B cell (primary cell): ENCODE measurements around the gene ATXN1. TPM values are rescaled to one million over a fixed set of nuclear protein-coding genes. Genes with fewer than 3 reads are reported as not detected.

Experiments
- ATAC-seq: fragments of 200-7000 bp; cut with Tn5 transposase; one replicate; pipeline ENCODE4 v1.10.0; 2021; ENCODE audit warnings: low read depth, mild to moderate bottlenecking, moderate number of reproducible peaks, moderate library complexity
- CTCF ChIA-PET: fragments of 350-600 bp; sonication (Branson Sonifier 250); formaldehyde crosslinking; loops from one replicate; lab custom pipeline; 2021; ENCODE audit warnings: antibody characterized with exemption, inconsistent platforms; lab: Charles Lee
- POLR2A ChIA-PET: fragments of 350-600 bp; sonication (Branson Sonifier 250); formaldehyde crosslinking; loops from one replicate; lab custom pipeline; 2021; ENCODE audit warnings: antibody characterized with exemption; lab: Charles Lee
- DNase-seq: peaks from one replicate; pipeline ENCODE4 v3.0.0; 2013
- H2AFZ ChIP-seq: 2 replicates; pipeline ENCODE4 v1.6.1; 2012; ENCODE audit warnings: mild to moderate bottlenecking, low read depth, low read length; ENCODE audit not compliant: insufficient read depth, poor library complexity, severe bottlenecking
- H3K27ac ChIP-seq, 2 donors: 1 replicate in 1 of 2; 2 replicates in 1 of 2; pipeline ENCODE4 v1.5.1; 2012 to 2013; ENCODE audit warnings: low read length in 2 of 2, mild to moderate bottlenecking in 2 of 2, moderate library complexity in 1 of 2
- H3K27me3 ChIP-seq, 4 experiments: fragments of 200-600 bp in 1 of 4; sonication (generic) in 1 of 4; replicated peaks in 1 of 4; 1 replicate in 2 of 4; 2 replicates in 2 of 4; pipeline versions ENCODE4 v1.6.1 to v1.7.0; 2013 to 2016; ENCODE audit warnings: low read length in 3 of 4, mild to moderate bottlenecking in 2 of 4, mixed read lengths in 1 of 4, moderate library complexity in 1 of 4; ENCODE audit not compliant: insufficient read depth in 4 of 4, control insufficient read depth in 3 of 4; ENCODE audit errors: control extremely low read depth in 1 of 4
- H3K36me3 ChIP-seq, 2 experiments: replicated peaks in 1 of 2; 1 replicate in 1 of 2; 2 replicates in 1 of 2; pipeline versions ENCODE4 v1.6.1 to v1.7.1; 2013; ENCODE audit warnings: low read length in 1 of 2; ENCODE audit not compliant: insufficient read depth in 2 of 2, control insufficient read depth in 1 of 2; ENCODE audit errors: control extremely low read depth in 1 of 2, extremely low read depth in 1 of 2
- H3K4me1 ChIP-seq, 2 donors: fragments of 200-600 bp in 1 of 2; sonication (generic) in 1 of 2; 1 replicate in 1 of 2; 2 replicates in 1 of 2; pipeline versions ENCODE4 v1.5.1 to v1.6.1; 2013 to 2017; ENCODE audit warnings: low read length in 2 of 2; ENCODE audit not compliant: control insufficient read depth in 2 of 2, insufficient read depth in 2 of 2
- H3K4me2 ChIP-seq: replicated peaks from 2 replicates; pipeline ENCODE3; 2012; ENCODE audit warnings: mild to moderate bottlenecking, low read depth, low read length; ENCODE audit not compliant: poor library complexity, severe bottlenecking
- H3K4me3 ChIP-seq, 5 experiments: fragments of 200-600 bp in 1 of 5; sonication (generic) in 1 of 5; 1 replicate in 3 of 5; 2 replicates in 2 of 5; pipeline versions ENCODE4 v1.5.1 to v1.7.0; 2011 to 2016; ENCODE audit warnings: low read length in 4 of 5, mild to moderate bottlenecking in 4 of 5, low read depth in 2 of 5, control low read depth in 1 of 5, moderate library complexity in 1 of 5; ENCODE audit not compliant: insufficient read depth in 1 of 5; ENCODE audit errors: control extremely low read depth in 1 of 5, extremely low read depth in 1 of 5
- H3K79me2 ChIP-seq: fragments of 200-600 bp; sonication (generic); one replicate; pipeline ENCODE4 v1.6.0; 2016; ENCODE audit warnings: low read length; ENCODE audit not compliant: control insufficient read depth, insufficient read depth
- H3K9ac ChIP-seq: fragments of 200-600 bp; sonication (generic); 2 replicates; pipeline ENCODE4 v1.6.1; 2017; ENCODE audit warnings: mild to moderate bottlenecking, low read length, moderate library complexity
- H3K9me3 ChIP-seq, 3 donors: one replicate each; pipeline versions ENCODE4 v1.6.1 to v1.7.1; 2013; ENCODE audit warnings: low read length in 2 of 3; ENCODE audit not compliant: control insufficient read depth in 2 of 3, insufficient read depth in 1 of 3; ENCODE audit errors: control extremely low read depth in 1 of 3
- H4K20me1 ChIP-seq: 2 replicates; pipeline ENCODE4 v1.6.0; 2012; ENCODE audit warnings: mild to moderate bottlenecking, low read length; ENCODE audit not compliant: insufficient read depth, control insufficient read depth, poor library complexity, severe bottlenecking
- H3K27ac Mint-ChIP-seq: one replicate; pipeline ENCODE4 v1.8.0; 2021; ENCODE audit warnings: mixed read lengths
- H3K27me3 Mint-ChIP-seq: one replicate; pipeline ENCODE4 v1.8.0; 2021; ENCODE audit warnings: mixed read lengths
- H3K4me1 Mint-ChIP-seq: one replicate; pipeline ENCODE4 v1.8.0; 2021; ENCODE audit warnings: mixed read lengths
- H3K4me3 Mint-ChIP-seq: one replicate; pipeline ENCODE4 v1.8.0; 2021; ENCODE audit warnings: mixed read lengths
- H3K9me3 Mint-ChIP-seq: one replicate; pipeline ENCODE4 v1.8.0; 2022; ENCODE audit warnings: mixed read lengths; ENCODE audit not compliant: insufficient read depth
- EZH2 ChIP-seq: IDR thresholded peaks from 2 replicates; pipeline ENCODE4 v1.6.1; 2012; ENCODE audit warnings: borderline replicate concordance, low read depth, mild to moderate bottlenecking, moderate library complexity, low read length; ENCODE audit not compliant: insufficient read depth, poor library complexity, severe bottlenecking
- WGBS: methylation state at CpG from one replicate; pipeline ENCODE4 v1.1.5; 2013; ENCODE audit warnings: missing lambda C conversion rate; ENCODE audit not compliant: insufficient coverage; 5-methylcytosine and 5-hydroxymethylcytosine counted together
- intact Hi-C: fragments of 100-400 bp; cut with micrococcal nuclease; formaldehyde crosslinking; loops from one replicate; pipeline ENCODE4 v1.10.0; 2022
- polyA plus RNA-seq: library from polyadenylated mRNA; depleted of rRNA; stranded (reverse); fragments of >200 nt; gene quantifications from 2 replicates; pipeline ENCODE4 v1.2.3, GENCODE V29; 2012
- total RNA-seq, 2 donors: library from RNA; stranded (reverse); fragments of 120-200 nt in 1 of 2; gene quantifications; 1 replicate in 1 of 2; 2 replicates in 1 of 2; pipeline versions ENCODE4 v1.2.3 to v1.2.4, GENCODE V29; 2013 to 2022
- TF ChIP-seq, protein P1 (sequence below): fragments of 200-600 bp; IDR thresholded peaks from one replicate; pipeline ENCODE4 v1.8.0; 2022; ENCODE audit warnings: antibody characterized with exemption, mild to moderate bottlenecking

ATXN1 gene
- total and polyA plus RNA-seq, 2 donors (not counting 1 experiment from before 2014, with no cell fraction given) = 5.7 to 63.8 TPM

DNA sequence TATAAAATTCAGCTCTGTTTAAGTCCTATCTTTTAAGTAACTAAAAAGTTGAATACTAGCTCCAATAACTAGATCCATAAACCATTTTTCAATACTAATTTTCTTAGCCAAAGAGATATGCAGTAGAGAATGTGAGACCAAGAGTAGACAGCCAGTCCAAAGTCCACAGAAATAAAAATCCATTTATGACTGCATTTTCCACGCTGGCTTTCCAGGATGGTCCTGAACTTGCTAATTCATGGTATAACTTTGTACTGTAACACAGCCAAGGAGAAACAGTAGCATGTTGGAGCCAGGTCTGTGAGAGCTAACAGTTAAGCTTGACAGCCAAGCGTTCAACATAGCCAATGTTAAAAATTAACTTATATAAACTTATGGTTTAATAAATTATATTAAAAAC, 366.6 kb downstream of the ATXN1 start:
- Mint-ChIP-seq H3K9me3 (no peaks in the 10 kb centered on the region), H3K4me3 (no peak overlapping the region), H3K4me1 (no peaks in the 10 kb centered on the region), H3K27me3 (no peaks in the 10 kb centered on the region), H3K27ac (no peak overlapping the region)
- intact Hi-C loops = no loop called here
- Histone ChIP-seq H3K4me2 (no peak overlapping the region), H3K27ac (no peak overlapping the region), H3K9me3 (no peaks in the 10 kb centered on the region), H3K9ac (no peak overlapping the region), H3K4me3 (no peak overlapping the region), H4K20me1 (no peaks in the 10 kb centered on the region), H3K27me3 (no peaks in the 10 kb centered on the region), H2AFZ (no peak overlapping the region), H3K79me2 (no peaks in the 10 kb centered on the region), H3K4me1 (no peaks in the 10 kb centered on the region), H3K36me3 (no peaks in the 10 kb centered on the region)
- POLR2A ChIA-PET = no interaction called here
- ATAC-seq = no peak
- CTCF ChIA-PET = interaction anchor here (0.7 to 1.0 kb wide), 3 partner anchors 9 to 382 kb away, joined by 3 to 4 read pairs (median 3); no protein-coding TSS in a partner anchor
- DNase-seq = no peak
- WGBS = no CpG with 5 or more reads among the region's 2 CpGs
- TF ChIP-seq, protein P1, sequence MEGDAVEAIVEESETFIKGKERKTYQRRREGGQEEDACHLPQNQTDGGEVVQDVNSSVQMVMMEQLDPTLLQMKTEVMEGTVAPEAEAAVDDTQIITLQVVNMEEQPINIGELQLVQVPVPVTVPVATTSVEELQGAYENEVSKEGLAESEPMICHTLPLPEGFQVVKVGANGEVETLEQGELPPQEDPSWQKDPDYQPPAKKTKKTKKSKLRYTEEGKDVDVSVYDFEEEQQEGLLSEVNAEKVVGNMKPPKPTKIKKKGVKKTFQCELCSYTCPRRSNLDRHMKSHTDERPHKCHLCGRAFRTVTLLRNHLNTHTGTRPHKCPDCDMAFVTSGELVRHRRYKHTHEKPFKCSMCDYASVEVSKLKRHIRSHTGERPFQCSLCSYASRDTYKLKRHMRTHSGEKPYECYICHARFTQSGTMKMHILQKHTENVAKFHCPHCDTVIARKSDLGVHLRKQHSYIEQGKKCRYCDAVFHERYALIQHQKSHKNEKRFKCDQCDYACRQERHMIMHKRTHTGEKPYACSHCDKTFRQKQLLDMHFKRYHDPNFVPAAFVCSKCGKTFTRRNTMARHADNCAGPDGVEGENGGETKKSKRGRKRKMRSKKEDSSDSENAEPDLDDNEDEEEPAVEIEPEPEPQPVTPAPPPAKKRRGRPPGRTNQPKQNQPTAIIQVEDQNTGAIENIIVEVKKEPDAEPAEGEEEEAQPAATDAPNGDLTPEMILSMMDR = no peak
- no peak for TF ChIP-seq EZH2

DNA sequence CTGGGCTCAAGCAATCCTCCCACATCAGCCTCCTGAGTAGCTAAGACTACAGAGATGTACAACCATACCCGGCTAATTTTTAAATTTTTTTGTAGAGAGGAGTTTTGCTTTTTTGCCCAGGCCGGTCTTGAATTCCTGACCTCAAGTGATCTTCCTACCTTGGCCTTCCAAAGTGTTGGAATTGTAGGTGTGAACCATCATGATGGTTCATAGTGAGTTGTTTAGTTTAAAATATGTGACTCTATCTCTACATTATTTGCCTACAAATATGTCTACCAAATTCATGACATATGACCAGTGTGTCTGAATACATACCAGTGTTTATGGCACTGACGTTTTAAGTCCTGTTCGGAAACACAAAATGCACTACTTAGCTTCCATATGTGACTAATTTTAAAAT, 367.9 kb downstream of the ATXN1 start:
- Mint-ChIP-seq H3K27me3 (no peaks in the 10 kb centered on the region), H3K4me1 (no peaks in the 10 kb centered on the region), H3K27ac (no peak overlapping the region), H3K9me3 (no peaks in the 10 kb centered on the region), H3K4me3 (no peak overlapping the region)
- no peaks in the 10 kb centered on the region for H3K79me2 ChIP-seq
- ATAC-seq = no peak
- no peak overlapping the region for H3K27ac ChIP-seq
- no peak for DNase-seq
- 100% methylated on average over 2 of the region's 4 CpGs for WGBS
- H3K4me1 ChIP-seq = no peaks in the 10 kb centered on the region
- no peaks in the 10 kb centered on the region for H4K20me1 ChIP-seq
- no peaks in the 10 kb centered on the region for H3K36me3 ChIP-seq
- H3K27me3 ChIP-seq = no peaks in the 10 kb centered on the region
- no peak overlapping the region for H2AFZ ChIP-seq
- H3K4me2 ChIP-seq = no peak overlapping the region
- no peak overlapping the region for H3K9ac ChIP-seq
- ChIA-PET CTCF (interaction anchor here (0.8 kb wide), 1 partner anchor 31 kb away, joined by 7 read pairs; no protein-coding TSS in a partner anchor), POLR2A (no interaction called here)
- H3K9me3 ChIP-seq = no peaks in the 10 kb centered on the region
- H3K4me3 ChIP-seq = no peak overlapping the region
- intact Hi-C loops = no loop called here
- TF ChIP-seq, protein P1 = no peak
- TF ChIP-seq EZH2 = no peak
